Ectodermal cell (in vitro differentiated cells): Measurements from ENCODE around the gene SPPL3.

Source experiments
- H3K27ac ChIP-seq: 2 replicates; pipeline ENCODE4 v1.7.0; 2013; ENCODE audit warnings: mild to moderate bottlenecking, low read depth, low read length; ENCODE audit not compliant: insufficient read depth, poor library complexity, severe bottlenecking
- H3K27me3 ChIP-seq: 2 replicates; pipeline ENCODE4 v1.7.0; 2013; ENCODE audit warnings: mild to moderate bottlenecking, low read length; ENCODE audit not compliant: insufficient read depth, control insufficient read depth, poor library complexity, severe bottlenecking
- H3K36me3 ChIP-seq: one replicate; pipeline ENCODE4 v1.7.0; 2013; ENCODE audit warnings: low read length; ENCODE audit not compliant: control insufficient read depth, insufficient read depth
- H3K4me1 ChIP-seq: one replicate; pipeline ENCODE4 v1.7.0; 2013; ENCODE audit warnings: low read length; ENCODE audit not compliant: control insufficient read depth, insufficient read depth
- H3K4me3 ChIP-seq: 2 replicates; pipeline ENCODE4 v1.7.0; 2013; ENCODE audit warnings: low read depth, low read length, control low read depth; ENCODE audit not compliant: insufficient read depth
- H3K9me3 ChIP-seq: 2 replicates; pipeline ENCODE4 v1.7.0; 2013; ENCODE audit warnings: mild to moderate bottlenecking, low read length, moderate library complexity; ENCODE audit not compliant: control insufficient read depth
- WGBS, 2 experiments: methylation state at CpG; one replicate each; pipeline ENCODE4 v1.1.7; 2013; ENCODE audit warnings: missing lambda C conversion rate in 2 of 2; 5-methylcytosine and 5-hydroxymethylcytosine counted together

Gene SPPL3

DNA sequence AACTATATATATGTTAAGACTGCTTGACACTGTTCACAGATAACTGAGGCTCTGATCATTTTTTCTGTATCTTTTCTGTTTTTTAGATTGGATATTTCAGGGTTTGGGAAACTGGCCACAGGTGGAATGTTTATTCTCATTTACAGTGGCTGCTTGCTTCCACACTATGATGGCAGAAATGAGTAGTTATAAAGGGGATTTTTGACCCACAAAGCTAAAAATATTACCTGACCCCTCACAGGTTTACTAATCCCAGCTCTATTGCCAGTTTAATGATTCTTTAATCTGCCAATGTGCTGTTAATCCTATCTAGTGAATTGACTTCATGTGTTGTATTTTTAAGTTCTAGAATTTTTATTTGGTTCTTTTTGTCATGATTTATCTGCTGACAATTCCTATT lies 148.9 kb downstream of the SPPL3 start:
- Histone ChIP-seq H3K27me3 (no peaks in the 10 kb centered on the region), H3K36me3 (no peaks in the 10 kb centered on the region), H3K9me3 (no peaks in the 10 kb centered on the region), H3K4me1 (peaks cover 5% of the 10 kb centered on the region), H3K4me3 (no peak overlapping the region), H3K27ac (no peak overlapping the region)

- H3K9me3 ChIP-seq: no peaks in the 10 kb centered on the region
- H3K36me3 ChIP-seq: no peaks in the 10 kb centered on the region
- no peak overlapping the region for H3K27ac ChIP-seq
- no peak overlapping the region for H3K4me3 ChIP-seq
- peaks cover 2% of the 10 kb centered on the region for H3K4me1 ChIP-seq
- H3K27me3 ChIP-seq: no peaks in the 10 kb centered on the region
Observed at GRCh38 chr12:120754792-120755191, 149.4 kb downstream of the SPPL3 start.

DNA sequence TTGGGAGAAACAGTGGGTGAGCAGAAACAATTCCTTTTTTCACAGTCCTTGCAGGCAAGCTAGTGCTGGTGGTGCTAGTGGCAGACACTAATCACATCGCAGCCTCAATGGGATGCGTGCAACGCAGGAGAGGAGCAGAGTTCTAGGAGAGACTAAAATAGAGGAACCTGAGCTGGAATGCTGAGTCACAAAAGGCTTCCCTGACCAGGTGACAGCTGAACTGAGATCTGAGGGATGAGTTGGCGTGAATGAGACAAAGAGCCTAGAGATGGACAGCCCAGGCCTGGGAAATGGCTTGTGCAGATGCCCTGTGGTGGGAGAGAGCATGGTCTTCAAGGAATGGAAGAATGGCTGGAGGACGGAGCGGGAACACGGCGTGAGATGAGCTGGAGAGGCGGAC lies 152.8 kb downstream of the SPPL3 start:
- H3K27ac ChIP-seq: no peak overlapping the region
- no peaks in the 10 kb centered on the region for H3K27me3 ChIP-seq
- H3K9me3 ChIP-seq: no peaks in the 10 kb centered on the region
- no peaks in the 10 kb centered on the region for H3K36me3 ChIP-seq
- no peaks in the 10 kb centered on the region for H3K4me1 ChIP-seq
- H3K4me3 ChIP-seq: no peak overlapping the region
- whole genome bisulfite sequencing, 2 experiments: 94% methylated on average over 9 of the region's 9 CpGs

- WGBS, 2 experiments: 93 to 95% methylated on average over 5 of the region's 5 CpGs
- no peaks in the 10 kb centered on the region for H3K4me1 ChIP-seq
- no peaks in the 10 kb centered on the region for H3K9me3 ChIP-seq
Observed at GRCh38 chr12:120750806-120751205, 153.4 kb downstream of the SPPL3 start.

GRCh38 chr12:120749256-120749655 lies 154.9 kb downstream of the SPPL3 start:
- H3K27ac ChIP-seq: no peak overlapping the region
- H3K4me1 ChIP-seq: no peaks in the 10 kb centered on the region
- H3K4me3 ChIP-seq: no peak overlapping the region
- no peaks in the 10 kb centered on the region for H3K9me3 ChIP-seq
- no peaks in the 10 kb centered on the region for H3K36me3 ChIP-seq
- no peaks in the 10 kb centered on the region for H3K27me3 ChIP-seq
- 89 to 91% methylated on average over 5 of the region's 5 CpGs for WGBS, 2 experiments

More at GRCh38 chr12:120750806-120751205, 153.4 kb downstream of the SPPL3 start:
- no peaks in the 10 kb centered on the region for H3K36me3 ChIP-seq
- no peaks in the 10 kb centered on the region for H3K27me3 ChIP-seq
- no peak overlapping the region for H3K27ac ChIP-seq
- no peak overlapping the region for H3K4me3 ChIP-seq

DNA sequence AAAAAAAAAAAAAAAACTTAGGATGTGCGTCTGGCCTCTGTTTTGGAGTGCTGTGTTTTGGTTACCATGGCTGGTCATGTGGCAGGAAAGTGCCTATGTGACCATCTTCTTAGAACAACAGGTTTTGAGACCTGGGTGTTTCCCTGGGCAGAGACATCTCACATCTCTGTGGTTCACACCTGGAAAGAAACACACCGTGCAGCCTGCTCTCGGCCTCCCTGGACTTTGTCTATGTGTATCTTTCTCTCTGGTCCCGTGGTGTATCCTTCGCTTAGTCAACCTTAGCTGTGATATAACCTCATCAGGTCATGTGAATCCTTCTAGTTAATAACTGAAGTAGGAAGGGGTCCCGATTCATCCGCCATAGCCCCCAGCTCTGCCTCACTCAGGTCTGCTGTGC lies 155.9 kb downstream of the SPPL3 start:
- WGBS, 2 experiments: 94% methylated on average over 7 of the region's 7 CpGs
- H3K27ac ChIP-seq: no peak overlapping the region

DNA sequence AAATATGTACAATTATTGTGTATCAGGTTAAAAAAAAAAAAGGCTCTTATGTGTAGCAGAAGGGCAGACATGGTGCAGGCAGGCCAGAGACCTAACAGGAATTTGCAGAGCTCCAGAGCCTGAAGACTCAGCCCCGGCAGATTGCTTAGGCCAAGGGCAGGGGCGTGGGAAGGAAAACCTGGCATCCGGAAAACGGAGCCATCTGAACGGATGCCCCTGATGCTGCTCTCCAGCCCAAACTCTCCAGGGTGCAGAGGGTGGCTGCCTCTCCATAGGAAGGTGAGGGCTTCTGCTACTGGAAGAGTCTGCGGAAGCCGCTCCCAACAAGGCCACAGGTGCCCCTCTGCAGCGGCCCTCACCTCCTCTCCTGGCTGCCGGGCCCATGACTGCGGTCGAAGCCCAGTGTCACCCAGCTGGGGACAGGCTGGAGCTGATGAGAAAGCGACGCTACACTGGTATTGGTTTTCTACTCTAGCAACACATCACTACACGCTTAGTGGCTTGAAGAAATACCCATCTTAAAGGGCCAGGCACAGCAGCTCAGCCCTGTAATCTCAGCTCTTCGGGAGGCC lies 159.2 kb downstream of the SPPL3 start:
- no peak overlapping the region for H3K27ac ChIP-seq
- H3K36me3 ChIP-seq: no peaks in the 10 kb centered on the region
- H3K4me3 ChIP-seq: no peak overlapping the region
- WGBS, 2 experiments: 87 to 88% methylated on average over 15 of the region's 15 CpGs
- no peaks in the 10 kb centered on the region for H3K27me3 ChIP-seq
- H3K9me3 ChIP-seq: no peaks in the 10 kb centered on the region
- H3K4me1 ChIP-seq: no peaks in the 10 kb centered on the region

More for the DNA sequence above, 155.9 kb downstream of the SPPL3 start:
- no peak overlapping the region for H3K4me3 ChIP-seq
- H3K27me3 ChIP-seq: no peaks in the 10 kb centered on the region
- no peaks in the 10 kb centered on the region for H3K36me3 ChIP-seq
- H3K4me1 ChIP-seq: no peaks in the 10 kb centered on the region
- no peaks in the 10 kb centered on the region for H3K9me3 ChIP-seq

- Histone ChIP-seq H3K4me3 (no peak overlapping the region), H3K36me3 (no peaks in the 10 kb centered on the region), H3K9me3 (no peaks in the 10 kb centered on the region), H3K4me1 (no peaks in the 10 kb centered on the region), H3K27me3 (no peaks in the 10 kb centered on the region), H3K27ac (no peak overlapping the region)
- 93% methylated on average over 33 of the region's 33 CpGs for WGBS, 2 experiments
Observed at GRCh38 chr12:120741476-120742421, 162.4 kb downstream of the SPPL3 start.

GRCh38 chr12:120740871-120741270 lies 163.3 kb downstream of the SPPL3 start:
- Histone ChIP-seq H3K36me3 (no peaks in the 10 kb centered on the region), H3K27me3 (no peaks in the 10 kb centered on the region), H3K27ac (no peak overlapping the region), H3K9me3 (no peaks in the 10 kb centered on the region), H3K4me1 (no peaks in the 10 kb centered on the region), H3K4me3 (no peak overlapping the region)
- WGBS, 2 experiments: 94 to 96% methylated on average over 15 of the region's 15 CpGs

GRCh38 chr12:120739821-120740613 lies 164.1 kb downstream of the SPPL3 start:
- Histone ChIP-seq H3K4me3 (no peak overlapping the region), H3K4me1 (no peaks in the 10 kb centered on the region), H3K36me3 (no peaks in the 10 kb centered on the region), H3K27ac (no peak overlapping the region), H3K27me3 (no peaks in the 10 kb centered on the region), H3K9me3 (no peaks in the 10 kb centered on the region)
- WGBS, 2 experiments: 91% methylated on average over 16 of the region's 16 CpGs
